NT2/D1 (cell line): ENCODE measurements around the gene HBG2.

ENCODE experiments used
- DNase-seq: peaks from one replicate; pipeline ENCODE4 v3.0.0-alpha.2; 2011; ENCODE audit warnings: low read depth, low spot score
- H3K27me3 ChIP-seq: 2 replicates; pipeline ENCODE4 v1.6.0; 2011; ENCODE audit warnings: mild to moderate bottlenecking; ENCODE audit not compliant: insufficient read length, insufficient read depth
- H3K36me3 ChIP-seq: 2 replicates; pipeline ENCODE4 v1.6.1; 2011; ENCODE audit warnings: mild to moderate bottlenecking, low read length, mixed read lengths; ENCODE audit not compliant: insufficient read depth, insufficient read length
- H3K4me1 ChIP-seq: 2 replicates; pipeline ENCODE4 v1.5.1; 2011; ENCODE audit not compliant: insufficient read depth, insufficient read length
- H3K4me3 ChIP-seq: 2 replicates; pipeline ENCODE4 v1.5.1; 2011; ENCODE audit warnings: low read depth; ENCODE audit not compliant: insufficient read length
- H3K9ac ChIP-seq: 2 replicates; pipeline ENCODE4 v1.6.0; 2011; ENCODE audit warnings: low read depth; ENCODE audit not compliant: insufficient read length
- H3K9me3 ChIP-seq: 2 replicates; pipeline ENCODE4 v1.5.1; 2011; ENCODE audit warnings: mild to moderate bottlenecking, low read length; ENCODE audit not compliant: insufficient read depth
- SUZ12 ChIP-seq: IDR thresholded peaks from 2 replicates; pipeline ENCODE4 v1.6.1; 2011; ENCODE audit not compliant: insufficient read length, insufficient read depth; ENCODE audit errors: extremely low read depth
- YY1 ChIP-seq: IDR thresholded peaks from 2 replicates; pipeline ENCODE4 v1.6.1; 2011; ENCODE audit not compliant: insufficient read length, insufficient read depth
- ZNF274 ChIP-seq: IDR thresholded peaks from 2 replicates; pipeline ENCODE4 v1.6.1; 2011; ENCODE audit warnings: mild to moderate bottlenecking, low read depth, low read length

Gene HBG2

DNA sequence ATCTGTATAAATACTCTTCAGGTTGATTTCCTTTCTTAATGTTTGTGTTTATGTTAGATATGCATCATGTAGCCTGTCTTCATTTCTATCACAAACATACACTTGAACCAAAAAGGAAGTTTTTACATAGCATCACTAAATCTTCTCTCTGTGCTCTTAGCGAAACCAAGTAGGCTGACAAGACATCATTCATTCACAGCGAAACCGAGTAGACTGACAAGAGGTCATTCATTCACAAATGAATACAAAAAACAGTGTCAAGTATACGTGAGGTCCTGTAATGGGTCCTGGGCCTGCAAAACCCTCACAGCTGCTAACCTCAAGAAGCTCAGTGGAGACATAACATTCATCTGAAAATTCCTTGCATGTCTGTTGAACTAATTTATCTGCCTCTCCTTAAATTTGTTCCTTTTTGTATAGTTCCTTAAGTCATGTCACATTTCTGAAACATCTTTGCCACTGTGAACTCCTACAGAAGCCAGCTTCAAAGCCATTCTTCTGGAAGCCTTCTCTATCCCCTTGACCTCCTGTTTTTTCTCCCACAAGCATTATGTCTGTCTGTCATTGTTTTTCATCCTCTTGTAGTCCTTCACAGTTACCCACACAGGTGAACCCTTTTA, 25.0 kb upstream of the HBG2 start:
- no peaks in the 10 kb centered on the region for H3K36me3 ChIP-seq
- no peak overlapping the region for H3K4me3 ChIP-seq
- H3K27me3 ChIP-seq, result no peaks in the 10 kb centered on the region
- no peak overlapping the region for H3K9ac ChIP-seq
- no peak for TF ChIP-seq SUZ12
- no peak for TF ChIP-seq YY1
- no peak for TF ChIP-seq ZNF274
- H3K9me3 ChIP-seq, result no peaks in the 10 kb centered on the region; the same call in 1 of the 2 replicates
- DNase-seq, result no peak
- H3K4me1 ChIP-seq, result peaks cover 4% of the 10 kb centered on the region

DNA sequence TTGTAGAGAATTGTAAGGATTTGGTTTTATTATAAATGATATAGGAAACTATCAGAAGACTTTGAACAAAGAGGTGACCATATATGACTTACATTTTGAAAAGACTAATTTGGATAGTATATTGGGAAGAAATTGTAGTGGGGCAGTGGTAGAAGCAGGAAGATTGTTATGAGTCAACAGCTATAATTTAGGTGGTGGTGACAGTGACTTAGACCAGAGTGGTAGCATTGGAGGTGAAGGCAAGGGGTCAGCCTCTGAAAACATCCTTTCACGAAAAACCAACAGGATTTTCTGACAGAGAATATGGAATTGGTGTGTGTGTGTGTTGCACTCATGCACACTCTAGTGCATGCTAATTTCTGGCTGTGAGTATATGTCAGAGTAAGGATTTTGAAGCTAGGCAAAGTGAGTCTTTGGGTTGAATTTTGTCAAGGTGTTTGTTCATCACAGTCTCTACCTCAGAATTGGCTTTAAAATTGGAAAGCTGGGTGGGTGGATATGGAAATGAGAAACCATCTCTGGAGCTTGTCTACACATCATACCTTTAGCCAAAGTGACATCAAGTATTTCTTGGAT, 23.3 kb upstream of the HBG2 start:
- DNase-seq, result no peak
- peaks cover 4% of the 10 kb centered on the region for H3K4me1 ChIP-seq
- H3K9me3 ChIP-seq, result no peaks in the 10 kb centered on the region; the same call in 1 of the 2 replicates
- no peaks in the 10 kb centered on the region for H3K36me3 ChIP-seq
- TF ChIP-seq YY1, result no peak
- TF ChIP-seq ZNF274, result no peak
- no peak for TF ChIP-seq SUZ12
- no peak overlapping the region for H3K9ac ChIP-seq
- no peak overlapping the region for H3K4me3 ChIP-seq
- H3K27me3 ChIP-seq, result no peaks in the 10 kb centered on the region

DNA sequence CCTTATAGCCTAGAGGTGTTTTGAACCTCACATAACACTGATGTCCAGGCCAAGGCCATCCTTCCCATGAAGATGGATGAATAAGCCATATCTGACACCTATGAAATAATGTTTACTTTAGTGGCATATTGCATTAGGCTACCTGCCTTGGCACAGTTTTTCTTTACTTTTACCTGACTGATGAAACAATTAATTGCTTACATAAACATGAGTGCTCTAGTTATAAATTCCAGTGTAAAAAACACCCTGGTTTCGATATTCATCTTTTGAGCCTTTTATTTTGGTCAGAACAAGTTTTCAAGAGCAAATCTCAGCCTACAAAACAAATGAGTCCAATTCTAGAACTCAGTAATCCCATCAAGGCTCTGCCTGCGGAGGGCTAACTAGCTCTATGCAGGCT, 22.1 kb upstream of the HBG2 start:
- H3K4me1 ChIP-seq, result peaks cover 4% of the 10 kb centered on the region
- no peak for TF ChIP-seq SUZ12
- no peak for TF ChIP-seq ZNF274
- H3K27me3 ChIP-seq, result no peaks in the 10 kb centered on the region
- DNase-seq, result no peak
- no peak overlapping the region for H3K4me3 ChIP-seq
- no peaks in the 10 kb centered on the region for H3K36me3 ChIP-seq
- no peaks in the 10 kb centered on the region; the same call in 1 of the 2 replicates for H3K9me3 ChIP-seq
- H3K9ac ChIP-seq, result no peak overlapping the region

DNA sequence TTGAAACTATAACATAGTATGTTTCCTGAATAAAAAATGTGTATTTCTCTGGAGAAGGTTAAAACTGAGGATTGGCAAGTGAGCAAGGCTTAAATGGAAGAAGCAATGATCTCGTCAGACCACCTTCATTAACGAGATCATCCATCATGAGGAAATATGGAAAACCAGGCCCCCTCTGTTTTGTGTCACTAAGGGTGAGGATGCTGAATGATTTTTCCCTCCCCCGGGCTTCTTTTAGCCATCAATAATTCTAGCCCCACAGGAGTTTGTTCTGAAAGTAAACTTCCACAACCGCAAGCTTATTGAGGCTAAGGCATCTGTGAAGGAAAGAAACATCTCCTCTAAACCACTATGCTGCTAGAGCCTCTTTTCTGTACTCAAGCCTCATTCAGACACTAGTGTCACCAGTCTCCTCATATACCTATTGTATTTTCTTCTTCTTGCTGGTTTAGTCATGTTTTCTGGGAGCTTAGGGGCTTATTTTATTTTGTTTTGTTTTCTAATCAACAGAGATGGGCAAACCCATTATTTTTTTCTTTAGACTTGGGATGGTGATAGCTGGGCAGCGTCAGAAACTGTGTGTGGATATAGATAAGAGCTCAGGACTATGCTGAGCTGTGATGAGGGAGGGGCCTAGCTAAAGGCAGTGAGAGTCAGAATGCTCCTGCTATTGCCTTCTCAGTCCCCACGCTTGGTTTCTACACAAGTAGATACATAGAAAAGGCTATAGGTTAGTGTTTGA, 21.0 kb upstream of the HBG2 start:
- DNase-seq, result no peak
- Histone ChIP-seq H3K9me3 (no peaks in the 10 kb centered on the region; the same call in 1 of the 2 replicates), H3K9ac (no peak overlapping the region), H3K36me3 (no peaks in the 10 kb centered on the region), H3K27me3 (no peaks in the 10 kb centered on the region), H3K4me1 (peaks cover 4% of the 10 kb centered on the region), H3K4me3 (no peak overlapping the region)
- TF ChIP-seq YY1 (no peak), ZNF274 (no peak), SUZ12 (no peak)

DNA sequence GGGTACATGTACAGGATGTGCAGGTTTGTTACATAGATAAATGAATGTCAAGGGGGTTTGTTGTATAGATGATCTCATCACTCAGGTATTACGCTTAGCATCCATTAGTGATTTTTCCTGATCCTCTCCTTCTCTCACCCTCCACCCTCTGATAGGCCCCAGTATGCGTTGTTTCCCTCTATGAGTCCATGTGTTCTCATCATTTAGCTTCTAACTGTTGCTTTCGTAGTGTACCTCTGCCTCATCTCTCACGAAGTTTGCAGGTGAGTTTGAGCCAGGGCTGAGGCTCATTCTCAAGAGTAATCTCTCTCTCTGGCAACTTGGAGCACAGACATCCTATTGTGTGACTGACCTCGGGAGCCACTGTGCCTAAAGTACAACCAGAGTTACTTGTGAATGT, 19.8 kb upstream of the HBG2 start:
- H3K9ac ChIP-seq, result no peak overlapping the region
- TF ChIP-seq ZNF274, result no peak
- no peak for TF ChIP-seq YY1
- no peak for TF ChIP-seq SUZ12
- no peaks in the 10 kb centered on the region for H3K4me1 ChIP-seq
- no peaks in the 10 kb centered on the region for H3K36me3 ChIP-seq
- no peak for DNase-seq
- H3K27me3 ChIP-seq, result no peaks in the 10 kb centered on the region
- H3K9me3 ChIP-seq, result no peaks in the 10 kb centered on the region; the same call in 1 of the 2 replicates
- no peak overlapping the region for H3K4me3 ChIP-seq

DNA sequence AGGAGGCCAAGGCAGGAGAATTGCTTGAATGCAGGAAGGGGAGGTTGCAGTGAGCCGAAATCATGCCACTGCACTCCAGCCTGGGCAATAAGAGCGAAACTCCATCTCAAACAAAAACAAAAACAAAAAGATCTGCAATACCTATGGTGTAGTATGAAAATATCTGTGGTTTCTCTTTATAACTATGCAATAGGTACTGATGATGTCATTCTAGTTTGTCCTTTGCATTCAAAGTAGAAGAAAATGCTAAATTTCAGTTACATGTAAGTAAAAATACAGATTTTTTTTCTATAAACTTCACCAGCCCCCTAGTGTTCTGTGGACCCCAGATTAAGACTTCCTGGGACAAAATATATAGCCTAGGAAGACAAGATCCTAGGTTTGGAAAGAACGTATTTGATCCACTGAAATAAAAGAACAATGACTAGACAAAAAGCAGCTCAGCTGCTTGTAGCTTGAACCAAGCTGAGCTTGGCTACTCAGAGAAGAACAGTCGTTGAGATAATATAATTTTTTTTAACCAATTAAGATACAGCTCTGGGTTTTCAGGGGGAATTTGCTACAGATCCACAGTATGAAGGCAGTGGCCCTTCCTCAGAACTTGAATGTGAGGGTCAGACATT, 17.9 kb upstream of the HBG2 start:
- Histone ChIP-seq H3K9me3 (no peaks in the 10 kb centered on the region), H3K4me1 (no peaks in the 10 kb centered on the region), H3K27me3 (no peaks in the 10 kb centered on the region), H3K4me3 (no peak overlapping the region), H3K9ac (no peak overlapping the region), H3K36me3 (no peaks in the 10 kb centered on the region)
- no peak for TF ChIP-seq YY1
- TF ChIP-seq ZNF274, result no peak
- no peak for TF ChIP-seq SUZ12
- DNase-seq, result no peak

DNA sequence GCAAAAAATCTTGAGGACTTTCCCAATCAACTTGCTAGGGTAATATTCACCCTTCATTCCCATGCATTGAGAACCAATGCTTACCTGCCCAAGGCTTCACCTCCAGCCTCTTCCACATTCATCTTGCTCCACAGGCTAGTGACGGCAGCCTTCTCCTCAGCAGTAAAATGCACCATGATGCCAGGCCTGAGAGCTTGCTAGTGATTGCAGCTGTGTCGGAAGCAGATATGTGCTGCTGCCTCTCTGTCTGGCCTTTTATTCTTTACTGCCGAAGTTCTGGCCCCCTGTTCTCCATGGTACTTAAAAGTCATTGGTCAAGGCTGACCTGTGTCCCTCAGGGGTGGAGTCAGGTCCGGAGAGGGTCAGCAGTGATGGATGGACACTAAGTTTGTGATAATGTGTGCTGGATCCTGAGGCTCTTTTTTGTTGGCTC, 15.2 kb upstream of the HBG2 start, which contains the start of gene HBE1:
Gene HBE1 (minus strand): TSS at position 231 of the 433 bp plus-strand sequence. CDS start 55 bp downstream, at position 176.
- TF ChIP-seq SUZ12, result no peak
- no peak for TF ChIP-seq ZNF274
- no peak for TF ChIP-seq YY1
- Histone ChIP-seq H3K27me3 (no peaks in the 10 kb centered on the region), H3K4me3 (no peak within 1 kb of the TSS), H3K4me1 (no peaks in the 10 kb centered on the region), H3K36me3 (no peaks in the 10 kb centered on the region), H3K9me3 (no peaks in the 10 kb centered on the region), H3K9ac (no peak within 1 kb of the TSS)
- no peak for DNase-seq
